Measurements from ENCODE around the gene CES4A.
"Not testable (repeated sequence)": the region's sequence is repeated elsewhere in the genome, so short reads cannot be mapped to it uniquely, and the experiment has no call there.

Gene CES4A

GRCh38 chr16:66968847-66969246 is 19.5 kb upstream of the CES4A start:
- no peak for FAIRE-seq
- TF ChIP-seq TAF1 (IDR thresholded peaks at IDR 0.05; ENCODE audit: low read depth, low read length) (no peak), POLR2AphosphoS5 (IDR thresholded peaks at IDR 0.05; ENCODE audit: low read depth, low read length) (no peak), POLR2A (IDR thresholded peaks at IDR 0.05; ENCODE audit: low read depth, low read length) (no peak), POU2F2 (IDR thresholded peaks at IDR 0.05; ENCODE audit: low read depth, low read length) (no peak), PAX5 (IDR thresholded peaks at IDR 0.05; ENCODE audit: insufficient read depth, low read length, severe bottlenecking) (no peak), SPI1 (IDR thresholded peaks at IDR 0.05; ENCODE audit: low read depth, low read length) (no peak)
- no peak for DNase-seq (ENCODE audit: insufficient read length, low spot score)

DNA sequence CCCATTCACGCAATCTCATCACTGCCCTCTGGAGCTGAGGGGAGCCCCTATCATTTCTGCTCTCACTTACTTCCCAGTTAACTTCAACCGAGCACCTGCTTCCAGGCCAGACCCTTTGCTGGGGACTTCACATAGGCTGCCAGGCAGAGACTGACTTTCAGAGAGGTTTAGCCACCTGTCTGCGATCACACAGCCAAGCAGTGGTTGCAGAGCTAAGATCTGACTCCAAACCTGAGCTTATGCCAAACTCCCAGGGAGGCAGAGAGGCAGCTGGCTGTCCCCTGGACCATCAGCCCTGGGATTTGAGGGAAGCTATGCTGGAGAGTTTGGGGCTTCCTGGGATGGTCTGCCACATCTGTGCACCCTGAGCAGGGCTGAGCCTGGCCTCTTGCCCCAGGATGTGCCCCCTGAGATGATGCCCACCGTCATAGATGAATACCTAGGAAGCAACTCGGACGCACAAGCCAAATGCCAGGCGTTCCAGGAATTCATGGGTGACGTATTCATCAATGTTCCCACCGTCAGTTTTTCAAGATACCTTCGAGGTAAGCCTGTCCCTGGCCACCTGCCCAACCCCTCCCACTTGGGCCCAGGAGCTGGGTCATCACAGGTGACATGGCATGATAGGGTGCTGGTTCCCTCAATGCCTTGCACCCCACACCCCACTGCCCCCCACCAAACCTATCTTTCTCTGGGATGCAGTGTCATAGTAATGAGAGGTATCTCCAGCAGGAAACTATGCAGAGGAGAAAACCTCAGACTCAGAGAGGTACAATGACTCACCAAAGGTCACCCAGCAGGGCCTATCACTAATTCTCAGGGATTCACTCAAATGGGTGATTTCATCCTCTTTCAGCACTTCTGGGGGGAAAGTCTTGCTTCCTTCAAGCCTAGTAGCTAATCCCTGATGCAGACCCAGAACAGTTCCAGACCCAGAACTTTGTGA is 17.3 kb upstream of the CES4A start:
- DNase-seq (ENCODE audit: insufficient read length, low spot score) (no peak), FAIRE-seq (peak; percentile 26)
- TF ChIP-seq SPI1 (IDR thresholded peaks at IDR 0.05; ENCODE audit: low read depth, low read length): no peak
- TF ChIP-seq POLR2A (IDR thresholded peaks at IDR 0.05; ENCODE audit: low read depth, low read length): no peak
- no peak for TF ChIP-seq POLR2AphosphoS5 (IDR thresholded peaks at IDR 0.05; ENCODE audit: low read depth, low read length)
- no peak for TF ChIP-seq TAF1 (IDR thresholded peaks at IDR 0.05; ENCODE audit: low read depth, low read length)
- no peak for TF ChIP-seq PAX5 (IDR thresholded peaks at IDR 0.05; ENCODE audit: insufficient read depth, low read length, severe bottlenecking)
- no peak for TF ChIP-seq POU2F2 (IDR thresholded peaks at IDR 0.05; ENCODE audit: low read depth, low read length)

DNA sequence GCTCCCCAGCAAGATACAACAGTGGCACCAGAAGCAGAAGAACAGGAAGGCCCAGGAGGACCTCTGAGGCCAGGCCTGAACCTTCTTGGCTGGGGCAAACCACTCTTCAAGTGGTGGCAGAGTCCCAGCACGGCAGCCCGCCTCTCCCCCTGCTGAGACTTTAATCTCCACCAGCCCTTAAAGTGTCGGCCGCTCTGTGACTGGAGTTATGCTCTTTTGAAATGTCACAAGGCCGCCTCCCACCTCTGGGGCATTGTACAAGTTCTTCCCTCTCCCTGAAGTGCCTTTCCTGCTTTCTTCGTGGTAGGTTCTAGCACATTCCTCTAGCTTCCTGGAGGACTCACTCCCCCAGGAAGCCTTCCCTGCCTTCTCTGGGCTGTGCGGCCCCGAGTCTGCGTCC is 15.4 kb upstream of the CES4A start:
- no peak for FAIRE-seq
- DNase-seq (ENCODE audit: insufficient read length, low spot score): no peak
- no peak for TF ChIP-seq PAX5 (IDR thresholded peaks at IDR 0.05; ENCODE audit: insufficient read depth, low read length, severe bottlenecking)
- no peak for TF ChIP-seq SPI1 (IDR thresholded peaks at IDR 0.05; ENCODE audit: low read depth, low read length)
- no peak for TF ChIP-seq POU2F2 (IDR thresholded peaks at IDR 0.05; ENCODE audit: low read depth, low read length)
- no peak for TF ChIP-seq POLR2AphosphoS5 (IDR thresholded peaks at IDR 0.05; ENCODE audit: low read depth, low read length)
- TF ChIP-seq TAF1 (IDR thresholded peaks at IDR 0.05; ENCODE audit: low read depth, low read length): no peak

DNA sequence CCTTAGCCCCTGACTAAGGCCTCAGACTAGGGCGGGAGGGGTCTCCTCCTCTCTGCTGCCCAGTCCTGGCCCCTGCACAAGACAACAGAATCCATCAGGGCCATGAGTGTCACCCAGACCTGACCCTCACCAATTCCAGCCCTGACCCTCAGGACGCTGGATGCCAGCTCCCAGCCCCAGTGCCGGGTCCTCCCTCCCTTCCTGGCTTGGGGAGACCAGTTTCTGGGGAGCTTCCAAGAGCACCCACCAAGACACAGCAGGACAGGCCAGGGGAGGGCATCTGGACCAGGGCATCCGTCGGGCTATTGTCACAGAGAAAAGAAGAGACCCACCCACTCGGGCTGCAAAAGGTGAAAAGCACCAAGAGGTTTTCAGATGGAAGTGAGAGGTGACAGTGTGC is 14.7 kb upstream of the CES4A start:
- DNase-seq (ENCODE audit: insufficient read length, low spot score): no peak
- TF ChIP-seq PAX5 (IDR thresholded peaks at IDR 0.05; ENCODE audit: insufficient read depth, low read length, severe bottlenecking) (no peak), POLR2AphosphoS5 (IDR thresholded peaks at IDR 0.05; ENCODE audit: low read depth, low read length) (no peak), POLR2A (IDR thresholded peaks at IDR 0.05; ENCODE audit: low read depth, low read length) (no peak), TAF1 (IDR thresholded peaks at IDR 0.05; ENCODE audit: low read depth, low read length) (no peak), SPI1 (IDR thresholded peaks at IDR 0.05; ENCODE audit: low read depth, low read length) (no peak), POU2F2 (IDR thresholded peaks at IDR 0.05; ENCODE audit: low read depth, low read length) (no peak)
- FAIRE-seq: no peak

GRCh38 chr16:66974156-66974931 is 14.0 kb upstream of the CES4A start:
- not testable (repeated sequence) for DNase-seq (ENCODE audit: insufficient read length, low spot score); FAIRE-seq

GRCh38 chr16:66974932-66975246 is 13.5 kb upstream of the CES4A start:
- FAIRE-seq; DNase-seq (ENCODE audit: insufficient read length, low spot score): not testable (repeated sequence)

DNA sequence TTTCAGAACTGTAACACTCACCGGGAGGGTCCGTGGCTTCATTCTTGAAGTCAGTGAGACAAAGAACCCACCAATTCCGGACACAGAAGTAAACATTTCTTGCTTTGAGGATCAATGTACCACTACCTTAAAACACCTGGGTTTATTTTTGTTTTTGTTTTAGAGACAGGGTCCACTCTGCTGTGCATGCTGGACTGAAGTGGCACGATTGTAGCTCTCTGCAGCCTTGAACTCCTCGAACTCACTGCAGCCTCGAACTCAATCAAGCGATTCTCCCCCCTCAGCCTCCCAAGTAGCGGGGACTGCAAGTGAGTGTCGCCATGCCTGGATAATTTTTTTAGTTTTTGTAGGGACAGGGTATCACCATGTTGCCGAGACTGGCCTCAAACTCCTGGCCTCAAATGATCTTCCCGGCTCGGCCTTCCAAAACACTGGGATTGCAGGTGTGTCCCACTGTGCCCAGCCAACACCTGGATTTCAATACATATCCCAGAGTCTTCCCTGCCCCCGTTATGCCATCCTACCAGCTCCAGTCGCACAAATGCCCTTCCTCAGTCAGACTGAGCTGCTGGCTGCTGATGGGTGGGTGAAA is 13.0 kb upstream of the CES4A start:
- DNase-seq (ENCODE audit: insufficient read length, low spot score) (no peak), FAIRE-seq (no peak)
- no peak for TF ChIP-seq PAX5 (IDR thresholded peaks at IDR 0.05; ENCODE audit: insufficient read depth, low read length, severe bottlenecking)
- no peak for TF ChIP-seq SPI1 (IDR thresholded peaks at IDR 0.05; ENCODE audit: low read depth, low read length)
- no peak for TF ChIP-seq POLR2AphosphoS5 (IDR thresholded peaks at IDR 0.05; ENCODE audit: low read depth, low read length)
- TF ChIP-seq POLR2A (IDR thresholded peaks at IDR 0.05; ENCODE audit: low read depth, low read length): no peak
- TF ChIP-seq POU2F2 (IDR thresholded peaks at IDR 0.05; ENCODE audit: low read depth, low read length): no peak
- no peak for TF ChIP-seq TAF1 (IDR thresholded peaks at IDR 0.05; ENCODE audit: low read depth, low read length)

DNA sequence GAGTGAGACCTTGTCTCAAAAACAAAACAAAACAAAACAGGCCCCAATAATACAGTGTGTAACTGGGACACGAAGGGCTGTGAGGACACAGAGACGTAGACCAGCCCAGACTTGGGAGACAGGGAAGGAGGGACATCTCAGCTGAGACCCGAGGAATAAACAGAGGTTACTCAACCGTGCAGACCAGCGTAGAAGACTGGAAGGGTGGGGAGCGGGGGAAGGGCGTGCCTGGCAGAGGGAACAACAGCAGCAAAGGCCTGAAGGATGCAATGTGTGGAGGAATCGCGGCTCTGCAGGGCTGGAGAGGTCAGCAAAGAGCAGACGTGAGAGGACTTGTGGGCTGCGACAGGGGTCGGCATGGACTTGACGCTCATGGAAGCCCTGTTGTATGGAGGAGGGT is 11.6 kb upstream of the CES4A start:
- DNase-seq (ENCODE audit: insufficient read length, low spot score): no peak
- TF ChIP-seq POLR2AphosphoS5 (IDR thresholded peaks at IDR 0.05; ENCODE audit: low read depth, low read length) (no peak), POLR2A (IDR thresholded peaks at IDR 0.05; ENCODE audit: low read depth, low read length) (no peak), PAX5 (IDR thresholded peaks at IDR 0.05; ENCODE audit: insufficient read depth, low read length, severe bottlenecking) (no peak), TAF1 (IDR thresholded peaks at IDR 0.05; ENCODE audit: low read depth, low read length) (no peak), POU2F2 (IDR thresholded peaks at IDR 0.05; ENCODE audit: low read depth, low read length) (no peak), SPI1 (IDR thresholded peaks at IDR 0.05; ENCODE audit: low read depth, low read length) (no peak)
- no peak for FAIRE-seq

DNA sequence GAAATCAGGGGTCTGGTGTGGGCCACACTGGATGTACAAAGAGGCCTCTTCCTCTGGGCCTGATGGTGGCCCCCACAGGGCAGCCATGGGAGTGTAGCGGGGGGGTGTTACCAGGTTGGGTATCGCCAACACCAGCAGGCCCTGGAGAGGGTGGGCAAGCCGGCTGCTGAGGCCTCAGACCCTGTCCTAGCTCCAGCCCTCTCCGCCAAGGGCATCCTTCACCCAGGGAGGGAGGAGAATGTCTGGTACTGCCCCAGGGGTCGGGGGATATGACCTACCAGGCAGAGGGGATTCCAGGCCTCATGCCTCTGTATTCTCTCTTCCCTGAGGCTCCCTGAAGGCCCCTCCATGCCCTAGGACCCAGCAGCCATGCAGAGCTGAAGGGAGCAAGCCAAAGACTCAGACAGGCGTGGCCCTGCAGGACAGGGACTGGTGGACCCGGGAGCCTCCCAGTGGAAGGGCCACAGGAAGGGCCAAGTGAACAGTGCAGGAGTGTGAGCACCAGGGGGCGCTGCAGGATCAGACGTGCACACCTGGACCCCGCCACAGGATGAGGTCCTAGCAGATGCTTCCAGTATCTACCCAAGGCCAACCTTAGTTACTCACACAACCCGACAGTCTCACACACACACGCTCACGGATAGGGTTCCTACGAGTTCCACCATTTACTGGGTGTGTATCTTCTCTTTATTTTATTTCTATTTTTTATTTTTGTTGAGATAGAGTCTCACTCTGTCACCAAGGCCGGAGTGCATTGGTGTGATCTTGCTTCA is 10.9 kb upstream of the CES4A start:
- DNase-seq (ENCODE audit: insufficient read length, low spot score): peak; percentile 91
- TF ChIP-seq POU2F2 (IDR thresholded peaks at IDR 0.05; ENCODE audit: low read depth, low read length) (no peak), POLR2A (IDR thresholded peaks at IDR 0.05; ENCODE audit: low read depth, low read length) (no peak), SPI1 (IDR thresholded peaks at IDR 0.05; ENCODE audit: low read depth, low read length) (no peak), PAX5 (IDR thresholded peaks at IDR 0.05; ENCODE audit: insufficient read depth, low read length, severe bottlenecking) (no peak)
- FAIRE-seq: peak; percentile 92
